AG04450 (cell line): ENCODE measurements around the gene SPSB3. TPM values are rescaled to one million over a fixed set of nuclear protein-coding genes. Genes with fewer than 3 reads are reported as not detected.

Experiments
- CTCF ChIA-PET: fragments of 300-600, 350-600 bp; formaldehyde crosslinking; extraction: SDS; loops from one replicate; lab custom pipeline; 2022; ENCODE audit warnings: antibody characterized with exemption, inconsistent platforms; lab: Charles Lee
- POLR2A ChIA-PET: fragments of 350-600 bp; formaldehyde crosslinking; extraction: SDS; loops from one replicate; lab custom pipeline; 2021; ENCODE audit warnings: antibody characterized with exemption, inconsistent platforms; lab: Yijun Ruan, JAX
- DNase-seq: peaks from one replicate; pipeline ENCODE4 v3.0.0-alpha.2; 2011; ENCODE audit warnings: low read depth, low spot score
- H3K27ac ChIP-seq: one replicate; pipeline ENCODE4 v1.5.1; 2012; ENCODE audit warnings: low read depth, low read length, control low read depth
- H3K27me3 ChIP-seq: one replicate; pipeline ENCODE4 v1.6.0; 2012; ENCODE audit warnings: low read length; ENCODE audit not compliant: control insufficient read depth, insufficient read depth
- H3K4me3 ChIP-seq: 2 replicates; pipeline ENCODE4 v1.5.1; 2011; ENCODE audit warnings: mild to moderate bottlenecking, low read depth, low read length, control low read depth
- H3K9me3 ChIP-seq: 2 replicates; pipeline ENCODE4 v1.5.1; 2012; ENCODE audit warnings: low read length; ENCODE audit not compliant: control insufficient read depth, insufficient read depth
- CTCF ChIP-seq: IDR thresholded peaks from 2 replicates; pipeline ENCODE4 v1.5.1; 2011; ENCODE audit warnings: low read depth, low read length, control low read depth, inconsistent platforms
- polyA plus RNA-seq: library from polyadenylated mRNA; depleted of rRNA; stranded (reverse); fragments of >200 nt; gene quantifications from 2 replicates; pipeline ENCODE4 v1.2.3, GENCODE V29; 2011

Gene SPSB3
- polyA plus RNA-seq, 1 experiment = 11.0 TPM

- ChIA-PET POLR2A (no interaction called here), CTCF (no interaction called here)
- no peak for DNase-seq
- Histone ChIP-seq H3K4me3 (no peak overlapping the region), H3K27me3 (no peaks in the 10 kb centered on the region), H3K9me3 (peaks cover 37% of the 10 kb centered on the region), H3K27ac (no peak overlapping the region)
- no peak for TF ChIP-seq CTCF
Measured at GRCh38 chr16:1732071-1732470, 50.3 kb downstream of the SPSB3 start.

DNA sequence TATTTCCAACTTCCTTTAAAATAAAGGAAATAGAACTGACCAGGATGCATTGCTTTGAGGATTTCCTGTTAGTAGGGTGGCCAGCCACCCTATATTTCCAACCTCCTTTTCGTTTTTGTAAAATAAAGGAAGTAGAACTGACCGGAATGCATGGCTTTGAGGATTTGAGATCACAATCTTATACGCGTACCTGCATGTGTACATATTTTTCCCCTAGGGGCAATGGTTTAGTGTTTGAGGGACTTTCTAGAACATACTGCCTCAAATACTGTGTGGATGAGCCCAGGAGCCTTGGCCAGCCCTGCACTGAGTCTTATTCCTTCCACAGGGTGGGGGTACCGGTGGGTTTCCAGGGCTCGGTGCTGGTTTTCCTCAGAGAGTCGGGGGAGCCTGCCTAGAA is 50.8 kb downstream of the SPSB3 start:
- POLR2A ChIA-PET = no interaction called here
- DNase-seq = no peak

GRCh38 chr16:1731073-1731472 is 51.3 kb downstream of the SPSB3 start:
- no peak overlapping the region for H3K27ac ChIP-seq
- H3K9me3 ChIP-seq = peaks cover 27% of the 10 kb centered on the region
- H3K27me3 ChIP-seq = no peaks in the 10 kb centered on the region
- CTCF ChIA-PET = interaction anchor here (0.7 kb wide), 1 partner anchor 25 kb away, joined by 5 read pairs; no protein-coding TSS in a partner anchor
- TF ChIP-seq CTCF = no peak
- DNase-seq = no peak
- H3K4me3 ChIP-seq = no peak overlapping the region
- POLR2A ChIA-PET = no interaction called here

More for the DNA sequence above, 50.8 kb downstream of the SPSB3 start:
- no peak overlapping the region for H3K4me3 ChIP-seq
- CTCF ChIA-PET = no interaction called here
- H3K9me3 ChIP-seq = peaks cover 32% of the 10 kb centered on the region
- H3K27me3 ChIP-seq = no peaks in the 10 kb centered on the region
- no peak overlapping the region for H3K27ac ChIP-seq
- TF ChIP-seq CTCF = no peak

DNA sequence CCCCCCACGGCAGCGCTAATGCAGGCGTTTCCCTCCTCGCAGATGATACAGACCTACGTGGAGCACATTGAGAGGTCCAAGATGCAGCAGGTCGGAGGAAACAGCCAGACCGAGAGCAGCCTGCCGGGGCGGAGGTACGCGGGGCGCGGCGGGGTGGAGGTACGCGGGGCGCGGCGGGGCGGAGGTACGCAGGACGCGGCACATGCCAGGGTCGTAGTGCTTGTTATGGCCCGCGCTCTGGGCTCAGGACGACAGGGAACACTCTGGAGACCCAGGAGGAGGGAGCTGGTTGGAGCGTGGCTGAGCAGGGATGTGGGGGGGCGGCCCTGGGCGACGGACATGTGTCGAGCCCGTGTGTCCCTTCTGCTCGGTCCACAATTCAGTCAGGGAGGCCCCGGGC is 52.9 kb downstream of the SPSB3 start:
- ChIA-PET CTCF (no interaction called here), POLR2A (no interaction called here)
- TF ChIP-seq CTCF = no peak
- H3K4me3 ChIP-seq = no peak overlapping the region
- peaks cover 14% of the 10 kb centered on the region for H3K9me3 ChIP-seq
- no peak overlapping the region for H3K27ac ChIP-seq
- no peak for DNase-seq
- H3K27me3 ChIP-seq = no peaks in the 10 kb centered on the region

- DNase-seq = no peak
- H3K27me3 ChIP-seq = no peaks in the 10 kb centered on the region
- H3K27ac ChIP-seq = no peak overlapping the region
- TF ChIP-seq CTCF = no peak
- peaks cover 10% of the 10 kb centered on the region; the same call in 1 of the 2 replicates for H3K9me3 ChIP-seq
- ChIA-PET POLR2A (no interaction called here), CTCF (no interaction called here)
- no peak overlapping the region for H3K4me3 ChIP-seq
Measured at GRCh38 chr16:1729026-1729425, 53.3 kb downstream of the SPSB3 start.
